C4-2B (cell line): ENCODE data around the gene ZNF385B.

ENCODE experiments used
- H3K27ac ChIP-seq: fragments of 450-650 bp; 2 replicates; pipeline ENCODE4 v1.5.1; 2017
- CTCF ChIP-seq: fragments of 450-650 bp; conservative IDR thresholded peaks from 2 replicates; pipeline ENCODE4 v1.5.1; 2017; ENCODE audit warnings: mild to moderate bottlenecking
- ZFX ChIP-seq: fragments of 450-650 bp; IDR thresholded peaks from 2 replicates; pipeline ENCODE4 v1.6.1; 2017

ZNF385B gene

DNA sequence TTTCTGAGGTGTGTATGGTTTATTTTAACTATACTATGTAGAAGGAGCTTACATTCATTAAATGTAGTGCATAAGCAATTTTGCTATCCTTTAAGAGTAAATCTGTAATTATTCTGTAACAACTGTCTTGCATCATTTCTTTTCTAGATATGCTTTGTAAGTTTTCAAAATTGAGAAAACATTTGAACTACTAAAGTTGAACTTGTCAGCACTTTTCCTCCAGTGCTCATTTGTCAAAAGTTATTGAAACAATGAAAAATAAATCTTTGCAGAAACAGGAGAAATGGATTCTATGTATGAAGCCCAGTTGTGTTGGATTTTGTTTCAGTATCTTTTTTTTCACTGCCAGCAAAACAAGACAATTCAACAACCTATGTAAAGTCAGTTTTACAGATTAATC, 14.5 kb upstream of the ZNF385B start:
- TF ChIP-seq ZFX (no peak), CTCF (no peak)
- H3K27ac ChIP-seq, result no peak overlapping the region

DNA sequence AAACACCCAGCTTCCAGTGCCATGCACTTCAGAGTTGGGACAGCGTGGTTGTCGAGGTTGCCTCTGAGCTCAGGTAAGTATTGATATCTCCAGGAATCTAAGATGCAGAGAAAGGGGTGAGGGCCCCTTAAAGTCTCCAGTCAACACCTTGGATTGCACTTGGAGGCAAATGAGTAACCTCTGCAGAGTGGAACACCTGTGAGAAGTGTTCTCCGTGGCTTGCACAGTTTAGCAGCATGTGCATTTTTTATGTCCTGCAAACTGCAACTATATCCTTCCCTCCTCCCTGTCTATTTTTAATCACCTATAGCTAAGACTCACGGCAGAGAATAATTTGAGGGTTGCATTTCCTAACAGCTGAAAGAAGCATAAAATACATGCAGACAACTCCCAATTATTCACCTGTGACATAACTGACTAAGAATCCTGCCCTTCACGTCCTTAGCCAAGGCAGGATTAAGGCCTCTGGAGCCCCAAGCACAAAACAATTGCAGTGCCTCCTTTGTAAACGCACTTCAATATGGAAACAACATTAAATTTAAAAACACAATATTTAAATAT, 1.6 kb upstream of the ZNF385B start:
- no peak overlapping the region for H3K27ac ChIP-seq
- TF ChIP-seq ZFX (no peak), CTCF (no peak)

DNA sequence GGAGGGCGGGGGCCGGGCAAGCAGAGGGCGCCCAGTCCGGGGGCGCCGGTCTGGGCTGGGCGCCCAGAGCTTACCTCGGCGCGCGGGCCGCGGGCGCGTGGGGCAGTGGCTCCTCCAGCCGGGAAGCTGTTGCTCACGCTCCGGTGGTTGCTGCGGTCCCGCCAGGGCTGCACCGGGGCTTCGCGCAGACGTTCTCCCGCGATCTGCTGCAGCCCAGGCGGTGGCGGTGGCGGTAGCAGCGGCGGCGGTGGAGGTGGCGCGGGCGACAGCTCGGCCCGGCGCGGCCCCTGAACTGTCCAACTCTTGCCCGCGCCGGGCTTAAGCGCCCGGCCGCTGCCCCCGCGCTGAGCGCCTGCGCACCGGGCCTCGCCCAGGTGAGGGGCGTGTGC, 391 bp downstream of the ZNF385B start:
- peak; percentile 63; the same call in 1 of the 2 replicates for TF ChIP-seq ZFX
- TF ChIP-seq CTCF, result no peak; the same call in 1 of the 2 replicates
- H3K27ac ChIP-seq, result peak overlapping the region; percentile 72

DNA sequence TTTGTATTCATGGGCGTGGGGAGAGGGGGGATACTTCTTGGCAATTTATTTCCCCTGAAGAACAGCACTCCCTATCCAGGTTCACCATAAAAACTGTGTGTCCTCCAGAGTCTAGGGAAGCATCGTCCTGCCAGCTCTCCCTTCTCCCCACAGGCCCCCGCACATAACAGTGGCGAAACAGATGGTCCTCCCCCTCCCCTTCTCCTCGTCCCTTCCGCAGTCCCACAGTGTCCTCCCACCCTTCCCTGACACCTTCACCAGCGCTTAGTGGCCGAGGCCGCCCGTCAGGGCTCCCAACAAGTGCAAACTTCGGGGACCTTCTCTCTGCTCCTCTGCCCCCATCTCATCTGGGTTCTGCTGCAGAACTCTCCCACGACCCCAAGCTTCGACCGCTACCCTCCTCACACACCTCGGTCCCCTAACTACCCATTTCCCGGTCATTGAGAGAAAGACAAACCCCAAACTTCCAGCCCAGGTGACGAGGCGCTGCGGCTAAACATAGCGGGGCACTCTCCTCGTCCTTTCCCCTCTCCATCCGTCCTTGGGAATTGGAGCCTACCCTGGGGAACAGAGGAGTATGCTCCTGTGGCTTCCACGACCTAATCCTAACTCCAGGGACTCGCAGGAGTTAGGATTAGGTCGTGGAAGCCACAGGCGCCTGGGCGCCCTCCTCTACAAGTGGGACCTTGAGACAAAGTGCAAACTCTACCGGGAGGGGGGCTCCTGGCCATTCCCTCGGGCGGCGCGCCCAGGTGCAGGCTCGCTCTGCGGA, 971 bp downstream of the ZNF385B start:
- peak overlapping the region; percentile 72 for H3K27ac ChIP-seq
- TF ChIP-seq CTCF, result no peak
- no peak for TF ChIP-seq ZFX

GRCh38 chr2:179859523-179859922, 1.9 kb downstream of the ZNF385B start:
- TF ChIP-seq CTCF, result no peak
- no peak for TF ChIP-seq ZFX
- no peak overlapping the region for H3K27ac ChIP-seq

- H3K27ac ChIP-seq, result peak overlapping the region; percentile 65; the same call in 1 of the 2 replicates
- no peak for TF ChIP-seq ZFX
- TF ChIP-seq CTCF, result no peak
Measured at GRCh38 chr2:179857236-179857635, 4.2 kb downstream of the ZNF385B start.

DNA sequence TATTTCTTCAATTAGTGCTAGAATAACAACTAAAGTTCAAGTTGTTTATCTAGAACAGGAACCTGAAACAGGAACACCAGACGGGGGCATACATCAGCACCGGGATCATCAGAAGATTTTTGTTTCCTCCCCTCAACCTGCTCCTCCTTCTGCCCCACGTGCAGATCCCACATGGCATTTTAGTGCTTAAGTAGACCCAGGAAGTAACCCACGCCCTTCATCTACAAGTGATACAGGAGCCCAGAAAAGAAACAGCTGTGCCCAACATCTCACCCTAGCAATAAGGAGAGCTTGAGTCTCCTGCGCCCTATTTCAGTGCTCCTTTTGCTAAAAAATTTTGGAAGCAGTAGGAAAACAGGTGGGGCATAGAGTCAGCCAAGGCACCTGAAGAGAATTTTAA, 5.2 kb downstream of the ZNF385B start:
- TF ChIP-seq CTCF, result no peak
- no peak for TF ChIP-seq ZFX
- peak overlapping the region; percentile 78; the same call in 1 of the 2 replicates for H3K27ac ChIP-seq
